Breast epithelium (tissue), 4 donors: ENCODE results near the gene ADORA1. TPM values are rescaled to one million over a fixed set of nuclear protein-coding genes. Genes with fewer than 3 reads are reported as not detected.

Experiments
- DNase-seq, 2 donors: peaks; one replicate each; pipeline ENCODE4 v3.0.0-alpha.2; 2019; ENCODE audit warnings: low spot score in 2 of 2
- H3K27ac ChIP-seq, 2 donors: fragments of 200-600 bp; sonication (generic) in 1 of 2; one replicate each; pipeline ENCODE4 v1.5.1; 2016 to 2019; ENCODE audit warnings: mild to moderate bottlenecking in 1 of 2
- H3K27me3 ChIP-seq, 2 donors: fragments of 200-600 bp; sonication (generic) in 1 of 2; one replicate each; pipeline versions ENCODE4 v1.5.1 to v1.6.0; 2017 to 2019; ENCODE audit warnings: control low read depth in 1 of 2, mild to moderate bottlenecking in 1 of 2
- H3K36me3 ChIP-seq: fragments of 200-600 bp; one replicate; pipeline ENCODE4 v1.5.1; 2019
- H3K4me1 ChIP-seq, 2 donors: fragments of 200-600 bp; sonication (generic); one replicate each; pipeline ENCODE4 v1.5.1; 2016 to 2019; ENCODE audit warnings: control low read depth in 1 of 2
- H3K4me3 ChIP-seq, 3 donors: fragments of 200-600 bp; sonication (generic); 1 replicate in 2 of 3; 2 replicates in 1 of 3; pipeline ENCODE4 v1.5.1; 2016 to 2019; ENCODE audit warnings: mild to moderate bottlenecking in 3 of 3, moderate library complexity in 2 of 3
- H3K9me3 ChIP-seq, 2 donors: fragments of 200-600 bp; sonication (generic) in 1 of 2; one replicate each; pipeline ENCODE4 v1.5.1; 2016 to 2019; ENCODE audit warnings: control low read depth in 1 of 2
- POLR2A ChIP-seq: fragments of 450-650 bp; IDR thresholded peaks from one replicate; pipeline ENCODE4 v1.6.1; 2016; ENCODE audit warnings: antibody characterized with exemption, mild to moderate bottlenecking, moderate library complexity
- POLR2AphosphoS5 ChIP-seq, 3 donors: sonication (generic); formaldehyde crosslinking; IDR thresholded peaks; one replicate each; pipeline ENCODE4 v1.6.1; 2017; ENCODE audit warnings: antibody characterized with exemption in 3 of 3
- intact Hi-C: fragments of 100-400 bp; cut with DNase I; formaldehyde crosslinking; loops from one replicate; pipeline ENCODE4 v1.15.1; 2023; ENCODE audit warnings: low total_unique reads
- total RNA-seq, 3 donors: library from RNA; depleted of rRNA; stranded (reverse); fragments of >200 nt; gene quantifications; one replicate each; pipeline ENCODE4 v1.1.0, GENCODE V29; 2016
- TF ChIP-seq, protein P1 (sequence below), 3 donors: fragments of 450-650 bp; IDR thresholded peaks; one replicate each; pipeline ENCODE4 v1.5.1; 2016 to 2017; ENCODE audit warnings: antibody characterized with exemption in 3 of 3, mild to moderate bottlenecking in 3 of 3, moderate library complexity in 3 of 3

Gene ADORA1
- total RNA-seq, 3 donors from 2014 or later = 0.64 to 14.5 (median 5.2) TPM

DNA sequence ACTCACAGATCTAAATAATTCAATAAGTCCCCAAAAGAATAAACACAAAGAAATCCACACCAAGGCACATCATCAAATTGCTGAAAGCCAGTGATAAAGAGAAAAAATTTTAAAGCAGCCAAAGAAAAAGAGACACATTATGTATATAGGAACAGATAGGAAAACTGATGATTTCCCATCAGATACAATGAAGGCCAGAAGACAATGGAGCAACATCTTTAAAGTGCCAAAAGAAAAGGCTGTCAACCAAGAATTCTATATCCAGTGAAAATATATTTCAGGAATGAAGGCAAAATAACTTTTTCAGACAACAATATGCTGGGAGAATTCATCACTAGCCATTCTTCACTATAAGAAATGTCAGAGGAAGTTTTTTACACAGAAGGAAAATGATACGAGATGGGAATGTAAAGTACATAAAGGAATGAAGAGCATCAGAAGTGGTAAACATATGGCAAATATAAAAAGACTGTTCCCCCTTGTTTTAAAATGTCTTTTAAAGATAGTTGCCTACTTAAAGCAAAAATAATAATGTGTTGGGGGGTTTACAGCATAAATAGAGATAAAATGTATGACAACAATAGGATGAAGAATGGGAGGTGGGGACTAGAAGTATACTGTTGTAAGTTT lies 32.4 kb upstream of the ADORA1 start:
- DNase-seq = no peak
- no peaks in the 10 kb centered on the region for H3K27me3 ChIP-seq
- H3K4me3 ChIP-seq = no peak overlapping the region
- no peak for TF ChIP-seq POLR2AphosphoS5 (IDR thresholded peaks at IDR 0.05)
- no peak for TF ChIP-seq POLR2A
- TF ChIP-seq, protein P1, sequence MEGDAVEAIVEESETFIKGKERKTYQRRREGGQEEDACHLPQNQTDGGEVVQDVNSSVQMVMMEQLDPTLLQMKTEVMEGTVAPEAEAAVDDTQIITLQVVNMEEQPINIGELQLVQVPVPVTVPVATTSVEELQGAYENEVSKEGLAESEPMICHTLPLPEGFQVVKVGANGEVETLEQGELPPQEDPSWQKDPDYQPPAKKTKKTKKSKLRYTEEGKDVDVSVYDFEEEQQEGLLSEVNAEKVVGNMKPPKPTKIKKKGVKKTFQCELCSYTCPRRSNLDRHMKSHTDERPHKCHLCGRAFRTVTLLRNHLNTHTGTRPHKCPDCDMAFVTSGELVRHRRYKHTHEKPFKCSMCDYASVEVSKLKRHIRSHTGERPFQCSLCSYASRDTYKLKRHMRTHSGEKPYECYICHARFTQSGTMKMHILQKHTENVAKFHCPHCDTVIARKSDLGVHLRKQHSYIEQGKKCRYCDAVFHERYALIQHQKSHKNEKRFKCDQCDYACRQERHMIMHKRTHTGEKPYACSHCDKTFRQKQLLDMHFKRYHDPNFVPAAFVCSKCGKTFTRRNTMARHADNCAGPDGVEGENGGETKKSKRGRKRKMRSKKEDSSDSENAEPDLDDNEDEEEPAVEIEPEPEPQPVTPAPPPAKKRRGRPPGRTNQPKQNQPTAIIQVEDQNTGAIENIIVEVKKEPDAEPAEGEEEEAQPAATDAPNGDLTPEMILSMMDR (IDR thresholded peaks at IDR 0.05) = no peak
- H3K36me3 ChIP-seq = no peaks in the 10 kb centered on the region
- H3K9me3 ChIP-seq = peaks cover 0 to 19% of the 10 kb centered on the region in 2 donors
- H3K4me1 ChIP-seq = no peaks in the 10 kb centered on the region
- intact Hi-C loops = no loop called here
- no peak overlapping the region for H3K27ac ChIP-seq

DNA sequence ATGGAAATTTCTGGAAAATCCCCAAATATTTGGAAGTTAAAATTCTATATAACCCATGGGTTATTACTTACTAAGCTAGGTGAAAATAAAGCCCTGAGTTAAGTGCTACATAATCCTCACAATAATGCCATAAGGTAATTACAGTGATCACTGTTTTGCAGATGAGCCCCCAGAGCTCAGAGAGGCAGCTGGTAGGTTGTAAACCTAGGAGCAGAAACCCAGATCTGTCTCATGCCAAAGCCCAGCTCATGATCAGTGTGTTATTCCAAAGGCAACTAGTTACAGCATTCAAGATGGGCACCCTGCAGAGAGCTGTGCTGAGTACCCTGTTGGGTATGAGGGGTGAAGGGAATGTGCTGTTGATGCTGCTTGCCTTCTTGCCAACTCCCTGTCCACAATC lies 31.0 kb upstream of the ADORA1 start:
- H3K9me3 ChIP-seq = peaks cover 0 to 19% of the 10 kb centered on the region in 2 donors
- H3K4me3 ChIP-seq = no peak overlapping the region
- DNase-seq = no peak
- intact Hi-C loops = no loop called here
- no peaks in the 10 kb centered on the region for H3K4me1 ChIP-seq
- H3K36me3 ChIP-seq = no peaks in the 10 kb centered on the region
- TF ChIP-seq POLR2A (no peak), POLR2AphosphoS5 (IDR thresholded peaks at IDR 0.05) (no peak)
- TF ChIP-seq, protein P1 (IDR thresholded peaks at IDR 0.05) = no peak
- H3K27me3 ChIP-seq = no peaks in the 10 kb centered on the region
- H3K27ac ChIP-seq = no peak overlapping the region

DNA sequence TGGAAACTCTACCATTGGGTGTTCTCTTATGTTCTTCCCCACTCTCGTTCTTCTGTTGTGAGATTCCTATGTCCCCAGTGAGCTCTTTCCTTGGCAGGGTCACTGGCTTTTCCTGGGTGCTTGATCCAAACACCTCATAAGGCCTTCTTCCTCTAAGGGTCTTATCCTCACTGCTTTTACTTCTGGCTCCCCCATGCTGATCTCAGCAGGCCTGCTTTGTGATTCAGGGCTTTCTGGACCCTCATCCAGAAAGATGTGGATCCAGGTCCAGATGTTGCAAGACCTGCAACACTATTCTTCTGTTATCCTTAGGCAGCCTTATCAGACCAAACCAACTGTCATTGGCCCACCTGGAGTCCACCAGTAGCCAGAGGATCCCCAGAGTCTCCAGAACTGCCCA lies 30.5 kb upstream of the ADORA1 start:
- intact Hi-C loops = no loop called here
- H3K27ac ChIP-seq = no peak overlapping the region
- TF ChIP-seq, protein P1 (IDR thresholded peaks at IDR 0.05) = no peak
- TF ChIP-seq POLR2A (no peak), POLR2AphosphoS5 (IDR thresholded peaks at IDR 0.05) (no peak)
- H3K4me3 ChIP-seq = no peak overlapping the region
- H3K9me3 ChIP-seq = peaks cover 0 to 19% of the 10 kb centered on the region in 2 donors
- no peaks in the 10 kb centered on the region for H3K27me3 ChIP-seq
- no peaks in the 10 kb centered on the region for H3K4me1 ChIP-seq
- DNase-seq = no peak
- H3K36me3 ChIP-seq = no peaks in the 10 kb centered on the region

DNA sequence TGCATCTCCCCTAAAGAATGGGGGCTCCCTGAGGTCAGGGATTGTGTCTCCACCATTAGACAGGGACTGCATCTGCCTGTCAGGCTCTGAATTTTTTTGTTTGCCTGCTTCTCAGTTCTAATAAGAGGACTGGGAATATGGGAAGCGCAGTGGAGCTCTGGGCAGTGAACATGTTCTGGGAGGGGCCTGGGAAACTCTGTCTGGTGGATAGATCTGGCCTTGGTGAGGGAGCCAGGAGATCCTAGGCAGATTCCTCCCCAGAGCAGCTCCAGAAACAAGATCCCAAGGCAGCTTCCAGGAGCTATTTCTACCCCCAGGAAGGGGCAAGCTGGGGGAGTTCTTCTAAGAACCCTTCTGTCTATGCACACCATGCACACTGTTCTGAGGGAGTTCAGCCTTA lies 29.1 kb upstream of the ADORA1 start:
- intact Hi-C loops = no loop called here
- no peaks in the 10 kb centered on the region for H3K27me3 ChIP-seq

DNA sequence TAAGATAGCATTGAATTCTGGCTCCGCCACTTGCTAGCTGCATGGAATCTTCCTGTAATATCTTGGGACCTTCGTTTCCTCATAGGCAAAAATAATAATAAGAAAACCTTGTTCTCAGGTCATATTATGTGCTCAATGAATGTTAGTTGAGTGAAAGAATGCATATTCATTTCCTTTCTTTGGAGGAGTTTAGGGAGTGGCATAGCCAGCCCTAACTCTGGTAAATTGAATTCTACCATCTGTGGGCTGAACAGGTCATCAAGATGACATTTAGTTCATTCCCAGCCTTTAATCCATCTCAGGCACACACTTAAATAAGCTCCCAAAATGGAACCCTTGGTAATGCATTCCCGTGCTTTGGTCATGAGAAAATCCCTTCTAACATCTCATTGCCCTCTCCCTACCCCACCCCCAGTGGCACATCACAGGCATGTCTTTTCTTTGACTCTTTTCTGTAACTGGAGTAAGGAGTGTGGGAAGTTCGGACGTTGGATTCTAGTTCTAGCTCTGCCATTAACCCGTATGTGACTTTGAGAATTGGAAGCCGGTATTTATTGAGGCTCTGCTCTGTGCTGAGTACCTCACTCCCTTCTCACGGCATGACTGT lies 28.5 kb upstream of the ADORA1 start:
- intact Hi-C loops = no loop called here

More for the DNA sequence above, 29.1 kb upstream of the ADORA1 start:
- DNase-seq = no peak
- Histone ChIP-seq H3K36me3 (no peaks in the 10 kb centered on the region), H3K4me1 (no peaks in the 10 kb centered on the region), H3K27ac (no peak overlapping the region), H3K4me3 (no peak overlapping the region), H3K9me3 (peaks cover 0 to 19% of the 10 kb centered on the region in 2 donors)
- TF ChIP-seq POLR2AphosphoS5 (IDR thresholded peaks at IDR 0.05) = no peak

More for the DNA sequence above, 28.5 kb upstream of the ADORA1 start:
- H3K4me1 ChIP-seq = no peaks in the 10 kb centered on the region
- peaks cover 0 to 19% of the 10 kb centered on the region in 2 donors for H3K9me3 ChIP-seq
- no peak for DNase-seq
- no peak overlapping the region for H3K27ac ChIP-seq
- no peaks in the 10 kb centered on the region for H3K27me3 ChIP-seq
- TF ChIP-seq, protein P1 (IDR thresholded peaks at IDR 0.05) = no peak
- TF ChIP-seq POLR2A (no peak), POLR2AphosphoS5 (IDR thresholded peaks at IDR 0.05) (no peak)
- H3K4me3 ChIP-seq = no peak overlapping the region
- no peaks in the 10 kb centered on the region for H3K36me3 ChIP-seq
